ENCODE results near the gene CNOT3.

GRCh38 chr19:54159352-54160181 lies 22.0 kb downstream of the CNOT3 start, which contains the start of gene LENG1:
- TF ChIP-seq CTCF (IDR thresholded peaks at IDR 0.05; ENCODE audit: extremely low read depth in 1 of 2, insufficient read depth in 1 of 2, low read depth in 1 of 2, low read length in 2 of 2) (peak; percentile 24 to 29), EZH2 (IDR thresholded peaks at IDR 0.05; ENCODE audit: borderline replicate concordance, low read depth, low read length, severe bottlenecking) (no peak), GATA2 (IDR thresholded peaks at IDR 0.05; ENCODE audit: insufficient read depth, insufficient read length, low read depth, low read length) (no peak), JUN (IDR thresholded peaks at IDR 0.05; ENCODE audit: borderline replicate concordance, insufficient read depth, insufficient read length, low read depth) (no peak), POLR2A (IDR thresholded peaks at IDR 0.05; ENCODE audit: low read depth, low read length) (peak; percentile 83), MYC (IDR thresholded peaks at IDR 0.05; ENCODE audit: low read depth, low read length) (no peak), POLR2AphosphoS5 (IDR thresholded peaks at IDR 0.05; ENCODE audit: insufficient read depth, low read depth, low read length) (peak; percentile 41)

Measured in endothelial cell of umbilical vein (primary cell).